GM21390 (cell line): ENCODE data around the gene PNLDC1.
A peak's percentile ranks its signal among the peaks of the same experiment; 100 is the strongest.
"Not testable (repeated sequence)": the region's sequence is repeated elsewhere in the genome, so short reads cannot be mapped to it uniquely, and the experiment has no call there.

ENCODE experiments used
- ATAC-seq: cut with Tn5 transposase; IDR thresholded peaks from one replicate; pipeline ENCODE4 v1.9.1; 2021; ENCODE audit not compliant: unreplicated experiment

PNLDC1 gene

DNA sequence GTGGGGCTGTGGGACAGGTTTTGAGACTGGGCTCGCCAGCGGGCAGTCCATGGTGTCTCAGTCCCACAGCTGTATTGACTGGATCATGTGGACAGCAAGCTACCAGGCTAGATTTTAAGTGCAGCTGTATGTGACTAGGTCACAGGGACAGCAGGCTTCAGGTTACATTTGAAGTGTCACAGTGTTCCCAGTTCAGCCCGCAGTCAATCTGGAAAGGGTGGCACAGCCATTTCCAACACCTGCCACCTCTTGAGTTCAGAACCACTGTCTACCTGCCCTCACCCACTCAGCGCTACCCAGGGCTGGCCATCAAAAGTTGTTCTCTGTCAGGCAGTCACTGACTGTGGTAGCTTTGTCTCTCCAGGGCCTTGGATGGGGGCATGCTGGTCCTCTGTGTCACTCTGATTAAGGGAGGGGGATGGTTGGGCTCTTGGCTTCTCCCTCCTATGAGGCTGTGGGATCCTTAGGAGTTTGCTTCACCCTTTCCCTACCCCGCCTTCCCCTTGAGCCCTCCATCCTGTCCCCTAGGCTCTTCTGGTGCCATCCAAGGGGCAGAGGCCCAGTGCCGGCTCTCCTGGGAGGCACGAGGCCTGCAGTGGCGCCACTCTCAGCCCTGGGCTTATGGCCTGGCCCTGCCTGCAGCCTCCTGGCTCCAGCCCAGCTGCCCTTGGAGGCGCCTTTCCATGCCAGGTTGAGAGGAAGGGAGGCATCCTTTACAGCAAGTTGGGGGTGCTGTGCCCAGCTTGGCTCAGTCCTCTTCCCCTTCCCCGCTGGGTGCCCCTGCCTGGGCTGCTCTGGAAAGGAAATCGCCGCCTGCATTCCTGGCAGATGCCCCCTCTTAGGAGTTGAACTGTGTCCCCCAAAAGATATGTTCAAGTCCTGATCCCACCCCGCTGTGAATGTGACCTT lies 44.9 kb downstream of the PNLDC1 start:
- no peak for ATAC-seq

DNA sequence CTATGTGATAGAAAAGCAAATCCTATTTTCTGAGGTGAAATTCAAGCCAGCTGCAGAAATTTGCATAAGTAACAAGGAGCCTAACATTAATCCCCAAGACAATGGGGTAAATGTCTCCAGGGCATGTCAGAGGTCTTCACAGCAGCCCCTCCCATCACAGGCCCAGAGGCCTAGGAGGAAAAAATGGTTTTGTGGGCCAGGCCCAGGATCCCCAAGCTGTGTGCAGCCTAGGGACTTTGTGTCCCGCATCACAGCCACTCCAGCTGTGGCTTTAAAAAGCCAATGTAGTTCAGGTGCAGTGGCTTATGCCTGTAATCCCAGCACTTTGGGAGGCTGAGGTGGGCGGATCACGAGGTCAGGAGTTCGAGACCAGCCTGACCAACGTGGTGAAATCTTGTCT lies 48.5 kb downstream of the PNLDC1 start:
- not testable (repeated sequence) for ATAC-seq

- not testable (repeated sequence) for ATAC-seq
Measured at GRCh38 chr6:159849851-159850250, 49.8 kb downstream of the PNLDC1 start.

DNA sequence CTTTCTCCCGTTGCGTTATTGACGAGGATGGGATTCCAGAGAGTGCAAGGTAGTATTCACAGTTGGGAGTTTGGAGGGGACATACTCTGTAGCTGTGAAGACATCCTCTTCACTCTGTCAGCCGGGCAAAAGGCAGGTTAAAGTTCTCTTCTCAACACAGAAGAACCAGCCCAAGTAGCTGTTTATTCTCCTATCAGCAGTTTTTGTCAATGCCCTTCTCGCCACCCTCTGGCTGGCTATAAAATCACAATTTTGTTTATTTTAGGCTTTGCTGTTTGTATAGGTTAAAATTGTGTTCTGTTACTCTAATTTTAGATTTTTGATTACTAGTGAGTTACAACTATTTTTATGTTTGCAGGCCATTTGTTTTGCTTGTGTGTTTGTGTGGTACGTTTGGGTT lies 52.8 kb downstream of the PNLDC1 start:
- ATAC-seq: no peak

GRCh38 chr6:159853754-159854153 lies 53.7 kb downstream of the PNLDC1 start:
- no peak for ATAC-seq

- no peak for ATAC-seq
Measured at GRCh38 chr6:159854959-159855358, 54.9 kb downstream of the PNLDC1 start.

DNA sequence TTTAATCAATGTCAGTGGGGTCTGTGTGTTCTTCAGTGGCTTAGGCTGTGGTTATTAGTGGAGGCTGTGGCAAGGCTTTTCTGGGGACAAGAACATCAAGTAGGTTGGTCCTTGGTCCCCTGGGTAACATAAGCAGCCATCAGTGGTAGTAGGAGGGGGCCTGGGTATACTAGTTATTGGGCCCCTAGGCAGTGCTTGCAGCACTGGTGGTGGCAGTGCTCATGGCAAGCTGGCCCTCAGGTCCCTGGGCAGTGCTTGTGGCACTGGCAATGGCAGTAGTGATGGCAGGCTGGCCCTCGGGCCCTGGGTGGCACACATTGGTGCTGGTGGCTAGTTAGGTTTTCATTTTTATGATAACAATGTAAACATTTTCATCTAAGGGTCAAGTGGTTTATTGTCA lies 58.2 kb downstream of the PNLDC1 start:
- ATAC-seq: no peak

DNA sequence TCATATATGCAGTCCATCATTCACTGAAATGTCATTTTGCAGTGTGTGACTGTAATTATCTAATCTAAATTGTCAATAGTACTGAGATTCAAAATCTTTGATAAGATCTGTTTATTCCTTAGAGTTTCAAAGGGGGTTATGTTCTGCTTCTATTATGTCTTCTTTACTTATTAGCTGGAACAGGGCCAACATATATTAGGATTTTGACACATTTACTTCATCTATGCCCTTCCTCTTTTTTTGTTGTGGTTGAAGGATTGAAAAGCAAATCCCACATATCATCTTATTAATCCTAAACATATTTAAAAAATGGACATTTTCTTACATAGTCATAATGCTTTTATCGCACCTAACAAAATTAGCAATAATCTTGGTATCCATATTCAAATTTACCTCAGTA lies 60.4 kb downstream of the PNLDC1 start:
- ATAC-seq: no peak

DNA sequence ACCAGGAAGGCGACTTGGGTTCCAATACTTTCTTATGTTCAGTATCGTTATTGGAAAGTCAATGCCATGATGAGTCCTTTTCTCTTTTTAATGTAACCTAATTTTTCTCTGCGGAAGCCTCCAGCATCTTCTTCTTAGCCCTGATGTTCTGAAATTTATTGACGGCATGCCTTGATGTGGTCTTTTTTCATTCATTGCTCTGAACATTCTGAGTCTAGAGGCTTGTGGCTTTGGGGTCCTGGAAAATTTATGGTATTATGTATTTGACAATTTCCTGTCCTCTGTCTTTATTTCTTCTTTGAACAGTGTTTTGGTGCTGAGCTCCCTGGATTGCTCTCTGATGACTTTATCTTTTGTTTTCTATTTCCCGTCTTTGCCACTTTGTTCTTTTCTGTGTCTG lies 62.0 kb downstream of the PNLDC1 start:
- no peak for ATAC-seq

- ATAC-seq: peak; percentile 49
Measured at GRCh38 chr6:159863341-159863740, 63.3 kb downstream of the PNLDC1 start.

- no peak for ATAC-seq
Measured at GRCh38 chr6:159865226-159865920, 65.3 kb downstream of the PNLDC1 start.

- no peak for ATAC-seq
Measured at GRCh38 chr6:159866286-159867247, 66.5 kb downstream of the PNLDC1 start.
